GM23338 (cell line): ENCODE data around the gene PCSK5. TPM values are rescaled to one million over a fixed set of nuclear protein-coding genes. Genes with fewer than 3 reads are reported as not detected.

Experiments
- ATAC-seq: fragments of 200-7000 bp; cut with Tn5 transposase; 3 replicates; pipeline ENCODE4 v1.9.1; 2020
- DNase-seq: peaks from one replicate; pipeline ENCODE4 v3.0.0-alpha.2; 2015; ENCODE audit warnings: low spot score
- H2AFZ ChIP-seq: fragments of 200-600 bp; sonication (generic); 2 replicates; pipeline ENCODE4 v1.8.0; 2016; ENCODE audit warnings: antibody characterized with exemption, mild to moderate bottlenecking, moderate library complexity
- H3F3A ChIP-seq: fragments of 200-600 bp; sonication (generic); replicated peaks from 2 replicates; pipeline ENCODE4 v1.8.0; 2017; ENCODE audit warnings: antibody characterized with exemption, mixed run types, low read depth
- H3K27ac ChIP-seq: fragments of 200-600 bp; sonication (generic); 2 replicates; pipeline ENCODE4 v1.6.1; 2016; ENCODE audit warnings: low read depth
- H3K27me3 ChIP-seq: fragments of 200-600 bp; sonication (generic); 2 replicates; pipeline ENCODE4 v1.8.0; 2016; ENCODE audit warnings: mild to moderate bottlenecking, mixed run types, moderate library complexity; ENCODE audit not compliant: insufficient read depth
- H3K36me3 ChIP-seq: fragments of 200-600 bp; sonication (generic); 2 replicates; pipeline ENCODE4 v1.8.0; 2016; ENCODE audit warnings: mild to moderate bottlenecking; ENCODE audit not compliant: insufficient read depth
- H3K4me1 ChIP-seq: fragments of 200-600 bp; sonication (generic); 2 replicates; pipeline ENCODE4 v1.8.0; 2016; ENCODE audit warnings: mild to moderate bottlenecking, moderate library complexity; ENCODE audit not compliant: insufficient read depth
- H3K4me2 ChIP-seq: fragments of 200-600 bp; sonication (generic); 2 replicates; pipeline ENCODE4 v1.7.1; 2017; ENCODE audit warnings: mixed run types
- H3K4me3 ChIP-seq: fragments of 200-600 bp; sonication (generic); 2 replicates; pipeline ENCODE4 v1.6.1; 2016; ENCODE audit warnings: mixed run types
- H3K79me2 ChIP-seq: fragments of 200-600 bp; sonication (generic); replicated peaks from 2 replicates; pipeline ENCODE4 v1.8.0; 2017; ENCODE audit warnings: mild to moderate bottlenecking; ENCODE audit not compliant: insufficient read depth
- H3K9me2 ChIP-seq: fragments of 200-600 bp; sonication (generic); 2 replicates; pipeline ENCODE4 v1.8.0; 2017; ENCODE audit not compliant: insufficient read depth
- H4K20me1 ChIP-seq: fragments of 200-600 bp; sonication (generic); replicated peaks from 2 replicates; pipeline ENCODE4 v1.8.0; 2017; ENCODE audit warnings: mild to moderate bottlenecking; ENCODE audit not compliant: insufficient read depth
- H3K27ac Mint-ChIP-seq: 2 replicates; pipeline ENCODE4 v1.8.0; 2020; ENCODE audit warnings: inconsistent platforms, mild to moderate bottlenecking, moderate library complexity, mixed read lengths
- H3K27me3 Mint-ChIP-seq: 3 replicates; pipeline ENCODE4 v1.8.0; 2022; ENCODE audit warnings: low read depth, mild to moderate bottlenecking, moderate library complexity, mixed read lengths, inconsistent platforms; ENCODE audit not compliant: insufficient read depth, poor library complexity
- H3K36me3 Mint-ChIP-seq: 3 replicates; pipeline ENCODE4 v1.8.0; 2021; ENCODE audit warnings: low read depth, mild to moderate bottlenecking, inconsistent platforms, moderate library complexity, mixed read lengths
- H3K4me1 Mint-ChIP-seq: 3 replicates; pipeline ENCODE4 v1.8.0; 2020; ENCODE audit warnings: mild to moderate bottlenecking, inconsistent platforms, mixed read lengths
- H3K4me3 Mint-ChIP-seq: 3 replicates; pipeline ENCODE4 v1.8.0; 2021; ENCODE audit warnings: moderate library complexity, mild to moderate bottlenecking, inconsistent platforms, mixed read lengths
- H3K9me3 Mint-ChIP-seq: 3 replicates; pipeline ENCODE4 v1.8.0; 2020; ENCODE audit warnings: moderate library complexity, mild to moderate bottlenecking, inconsistent platforms, mixed read lengths
- CREB1 ChIP-seq: fragments of 250-450 bp; sonication (Bioruptor Pico); IDR thresholded peaks from 2 replicates; pipeline ENCODE4 v1.5.0; 2020; ENCODE audit warnings: low read depth, mild to moderate bottlenecking, moderate library complexity
- EZH2 ChIP-seq: fragments of 200-600 bp; sonication (generic); IDR thresholded peaks from one replicate; pipeline ENCODE4 v1.8.0; 2017; ENCODE audit warnings: antibody characterized with exemption, mild to moderate bottlenecking, low read depth; ENCODE audit not compliant: unreplicated experiment
- EZH2phosphoT487 ChIP-seq: fragments of 200-600 bp; sonication (generic); IDR thresholded peaks from one replicate; pipeline ENCODE4 v1.8.1; 2018; ENCODE audit warnings: antibody characterized with exemption; ENCODE audit not compliant: unreplicated experiment
- JUNB ChIP-seq: IDR thresholded peaks from one replicate; pipeline ENCODE4 v1.6.1; 2016; ENCODE audit warnings: antibody characterized with exemption; ENCODE audit not compliant: unreplicated experiment
- POLR2AphosphoS5 ChIP-seq: IDR thresholded peaks from 2 replicates; pipeline ENCODE4 v1.6.1; 2016; ENCODE audit warnings: antibody characterized with exemption, low read depth
- STAT1 ChIP-seq: IDR thresholded peaks from one replicate; pipeline ENCODE4 v1.6.1; 2016; ENCODE audit warnings: antibody characterized with exemption; ENCODE audit not compliant: unreplicated experiment
- ZNF114 ChIP-seq: fragments of 250-450 bp; sonication (Bioruptor Pico); IDR thresholded peaks from 2 replicates; pipeline ENCODE4 v1.5.0; 2020; ENCODE audit warnings: mild to moderate bottlenecking, moderate library complexity
- ZNF331 ChIP-seq: fragments of 250-450 bp; sonication (Bioruptor Pico); IDR thresholded peaks from 2 replicates; pipeline ENCODE4 v1.5.0; 2020; ENCODE audit warnings: low read depth, mild to moderate bottlenecking, moderate library complexity
- polyA plus RNA-seq: library from polyadenylated mRNA; unstranded; fragments of >200 nt; fragmentation: Nextera tagmentation; extraction: Ambion mirVana; gene quantifications from 2 replicates; pipeline ENCODE4 v1.2.1, GENCODE V29; 2016
- total RNA-seq: library from RNA; depleted of rRNA; stranded (reverse); fragments of >200 nt; shearing (Covaris generic); gene quantifications from 2 replicates; pipeline ENCODE4 v1.2.3, GENCODE V29; 2014
- TF ChIP-seq, protein P1 (sequence below): IDR thresholded peaks from one replicate; pipeline ENCODE4 v1.6.1; 2018; ENCODE audit warnings: antibody characterized with exemption; ENCODE audit not compliant: unreplicated experiment
- TF ChIP-seq, protein P2 (sequence below): IDR thresholded peaks from 2 replicates; pipeline ENCODE4 v1.6.1; 2016; ENCODE audit warnings: antibody characterized with exemption
- TF ChIP-seq, protein P3 (sequence below), 2 experiments: fragments of 200-600 bp in 1 of 2; sonication (generic) in 1 of 2; conservative IDR thresholded peaks; 2 replicates each; pipeline versions ENCODE4 v1.5.1 to v1.6.1; 2016 to 2017; ENCODE audit warnings: antibody characterized with exemption in 2 of 2, low read depth in 2 of 2, mild to moderate bottlenecking in 2 of 2, moderate library complexity in 1 of 2

The PCSK5 gene
- total and polyA plus RNA-seq, 2 experiments from 2014 or later = 12.3 to 34.8 TPM

DNA sequence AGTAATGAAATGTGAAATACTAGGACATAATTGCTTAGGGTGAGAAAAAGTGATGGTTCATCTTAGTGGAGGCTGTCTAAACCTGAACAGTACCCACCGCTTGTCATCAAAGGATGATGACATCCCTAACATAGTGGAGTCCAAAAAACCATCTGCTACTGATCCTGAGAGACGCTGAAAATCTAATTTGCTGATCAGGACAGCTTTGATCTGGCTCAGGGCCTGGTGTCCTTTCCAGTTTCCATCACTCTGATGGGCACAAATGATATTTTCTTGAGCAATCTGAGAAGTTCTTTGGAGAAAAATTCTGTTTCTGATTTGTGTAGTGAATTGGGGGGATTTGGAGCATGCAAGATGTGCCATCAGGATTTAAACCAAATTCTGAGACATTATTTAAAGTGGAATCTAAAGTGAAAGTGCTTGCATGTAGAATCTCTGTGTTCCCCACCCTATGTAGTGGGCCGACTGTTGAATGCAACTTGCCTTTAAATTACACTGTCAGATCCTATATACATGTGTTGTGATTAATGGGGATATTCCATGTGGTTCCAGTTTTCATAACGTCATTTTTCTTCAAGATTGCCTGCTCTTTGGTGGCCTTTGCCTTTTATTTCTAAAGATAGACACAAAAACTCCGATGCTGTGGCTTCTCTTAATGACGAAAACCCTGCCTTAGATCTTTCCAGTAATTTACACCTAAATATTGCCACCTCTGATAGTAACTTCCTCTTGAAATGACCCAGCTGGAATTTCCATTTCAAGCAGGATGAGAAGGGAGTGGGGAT, 213.2 kb downstream of the PCSK5 start:
- Histone ChIP-seq H3K4me2 (no peak overlapping the region), H3K4me3 (no peak overlapping the region), H4K20me1 (0 out of 2 replicates have a peak, but pooled peaks cover 3% of the 10 kb centered on the region), H3F3A (no peaks in the 10 kb centered on the region), H3K79me2 (no peaks in the 10 kb centered on the region), H3K27me3 (no peaks in the 10 kb centered on the region), H3K27ac (no peak overlapping the region), H3K4me1 (peaks cover 22% of the 10 kb centered on the region), H2AFZ (no peak overlapping the region), H3K36me3 (peaks cover 3% of the 10 kb centered on the region; the same call in 1 of the 2 replicates), H3K9me2 (no peaks in the 10 kb centered on the region)
- Mint-ChIP-seq H3K4me1 (peaks cover 20% of the 10 kb centered on the region), H3K27me3 (no peaks in the 10 kb centered on the region), H3K27ac (peak overlapping the region; percentile 60; the same call in 1 of the 2 replicates), H3K9me3 (no peaks in the 10 kb centered on the region), H3K36me3 (no peaks in the 10 kb centered on the region), H3K4me3 (no peak overlapping the region)
- DNase-seq = no peak
- TF ChIP-seq CREB1 (CRISPR knock-in tag) = no peak
- TF ChIP-seq STAT1 = no peak
- TF ChIP-seq, protein P1, sequence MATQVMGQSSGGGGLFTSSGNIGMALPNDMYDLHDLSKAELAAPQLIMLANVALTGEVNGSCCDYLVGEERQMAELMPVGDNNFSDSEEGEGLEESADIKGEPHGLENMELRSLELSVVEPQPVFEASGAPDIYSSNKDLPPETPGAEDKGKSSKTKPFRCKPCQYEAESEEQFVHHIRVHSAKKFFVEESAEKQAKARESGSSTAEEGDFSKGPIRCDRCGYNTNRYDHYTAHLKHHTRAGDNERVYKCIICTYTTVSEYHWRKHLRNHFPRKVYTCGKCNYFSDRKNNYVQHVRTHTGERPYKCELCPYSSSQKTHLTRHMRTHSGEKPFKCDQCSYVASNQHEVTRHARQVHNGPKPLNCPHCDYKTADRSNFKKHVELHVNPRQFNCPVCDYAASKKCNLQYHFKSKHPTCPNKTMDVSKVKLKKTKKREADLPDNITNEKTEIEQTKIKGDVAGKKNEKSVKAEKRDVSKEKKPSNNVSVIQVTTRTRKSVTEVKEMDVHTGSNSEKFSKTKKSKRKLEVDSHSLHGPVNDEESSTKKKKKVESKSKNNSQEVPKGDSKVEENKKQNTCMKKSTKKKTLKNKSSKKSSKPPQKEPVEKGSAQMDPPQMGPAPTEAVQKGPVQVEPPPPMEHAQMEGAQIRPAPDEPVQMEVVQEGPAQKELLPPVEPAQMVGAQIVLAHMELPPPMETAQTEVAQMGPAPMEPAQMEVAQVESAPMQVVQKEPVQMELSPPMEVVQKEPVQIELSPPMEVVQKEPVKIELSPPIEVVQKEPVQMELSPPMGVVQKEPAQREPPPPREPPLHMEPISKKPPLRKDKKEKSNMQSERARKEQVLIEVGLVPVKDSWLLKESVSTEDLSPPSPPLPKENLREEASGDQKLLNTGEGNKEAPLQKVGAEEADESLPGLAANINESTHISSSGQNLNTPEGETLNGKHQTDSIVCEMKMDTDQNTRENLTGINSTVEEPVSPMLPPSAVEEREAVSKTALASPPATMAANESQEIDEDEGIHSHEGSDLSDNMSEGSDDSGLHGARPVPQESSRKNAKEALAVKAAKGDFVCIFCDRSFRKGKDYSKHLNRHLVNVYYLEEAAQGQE = no peak
- TF ChIP-seq EZH2phosphoT487 = no peak
- TF ChIP-seq POLR2AphosphoS5 = no peak
- TF ChIP-seq, protein P2, sequence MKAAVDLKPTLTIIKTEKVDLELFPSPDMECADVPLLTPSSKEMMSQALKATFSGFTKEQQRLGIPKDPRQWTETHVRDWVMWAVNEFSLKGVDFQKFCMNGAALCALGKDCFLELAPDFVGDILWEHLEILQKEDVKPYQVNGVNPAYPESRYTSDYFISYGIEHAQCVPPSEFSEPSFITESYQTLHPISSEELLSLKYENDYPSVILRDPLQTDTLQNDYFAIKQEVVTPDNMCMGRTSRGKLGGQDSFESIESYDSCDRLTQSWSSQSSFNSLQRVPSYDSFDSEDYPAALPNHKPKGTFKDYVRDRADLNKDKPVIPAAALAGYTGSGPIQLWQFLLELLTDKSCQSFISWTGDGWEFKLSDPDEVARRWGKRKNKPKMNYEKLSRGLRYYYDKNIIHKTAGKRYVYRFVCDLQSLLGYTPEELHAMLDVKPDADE = no peak
- TF ChIP-seq, protein P3, sequence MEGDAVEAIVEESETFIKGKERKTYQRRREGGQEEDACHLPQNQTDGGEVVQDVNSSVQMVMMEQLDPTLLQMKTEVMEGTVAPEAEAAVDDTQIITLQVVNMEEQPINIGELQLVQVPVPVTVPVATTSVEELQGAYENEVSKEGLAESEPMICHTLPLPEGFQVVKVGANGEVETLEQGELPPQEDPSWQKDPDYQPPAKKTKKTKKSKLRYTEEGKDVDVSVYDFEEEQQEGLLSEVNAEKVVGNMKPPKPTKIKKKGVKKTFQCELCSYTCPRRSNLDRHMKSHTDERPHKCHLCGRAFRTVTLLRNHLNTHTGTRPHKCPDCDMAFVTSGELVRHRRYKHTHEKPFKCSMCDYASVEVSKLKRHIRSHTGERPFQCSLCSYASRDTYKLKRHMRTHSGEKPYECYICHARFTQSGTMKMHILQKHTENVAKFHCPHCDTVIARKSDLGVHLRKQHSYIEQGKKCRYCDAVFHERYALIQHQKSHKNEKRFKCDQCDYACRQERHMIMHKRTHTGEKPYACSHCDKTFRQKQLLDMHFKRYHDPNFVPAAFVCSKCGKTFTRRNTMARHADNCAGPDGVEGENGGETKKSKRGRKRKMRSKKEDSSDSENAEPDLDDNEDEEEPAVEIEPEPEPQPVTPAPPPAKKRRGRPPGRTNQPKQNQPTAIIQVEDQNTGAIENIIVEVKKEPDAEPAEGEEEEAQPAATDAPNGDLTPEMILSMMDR (conservative IDR thresholded peaks at IDR 0.05; ENCODE audit: low read depth in 2 of 2) = no peak
- TF ChIP-seq ZNF331 (CRISPR knock-in tag) = no peak
- no peak for ATAC-seq

DNA sequence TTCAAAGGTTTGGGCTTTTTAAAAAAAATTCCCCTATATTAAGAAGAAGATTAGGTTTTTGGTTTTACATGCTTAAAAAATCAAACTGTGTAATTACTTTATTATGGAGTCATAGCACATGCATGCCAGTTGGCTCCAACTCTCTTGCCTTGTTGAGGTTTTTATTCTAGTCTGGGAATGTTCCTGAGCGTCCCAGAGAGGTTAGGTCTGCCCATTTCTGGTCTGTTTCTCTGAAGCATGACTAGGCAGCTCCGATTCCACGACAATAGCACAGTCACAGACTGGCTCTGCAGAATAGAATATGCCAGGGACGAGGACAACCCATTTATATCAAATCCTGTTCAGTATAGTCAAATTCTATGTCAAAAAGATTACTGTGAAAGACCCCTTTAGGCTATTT, 217.0 kb downstream of the PCSK5 start:
- no peak overlapping the region for H3K27ac ChIP-seq
- H3K36me3 ChIP-seq = no peaks in the 10 kb centered on the region; the same call in 1 of the 2 replicates
- H3K27me3 ChIP-seq = no peaks in the 10 kb centered on the region
- H2AFZ ChIP-seq = no peak overlapping the region
- H3F3A ChIP-seq = no peaks in the 10 kb centered on the region
- H3K36me3 Mint-ChIP-seq = no peaks in the 10 kb centered on the region
- no peaks in the 10 kb centered on the region for H4K20me1 ChIP-seq
- H3K27me3 Mint-ChIP-seq = no peaks in the 10 kb centered on the region
- peaks cover 7% of the 10 kb centered on the region for H3K4me1 Mint-ChIP-seq
- H3K9me2 ChIP-seq = no peaks in the 10 kb centered on the region
- DNase-seq (no peak), ATAC-seq (no peak)
- no peak overlapping the region for H3K4me3 ChIP-seq
- H3K4me1 ChIP-seq = no peaks in the 10 kb centered on the region
- no peak overlapping the region for H3K4me2 ChIP-seq
- H3K27ac Mint-ChIP-seq = no peak overlapping the region
- no peaks in the 10 kb centered on the region for H3K79me2 ChIP-seq
- H3K4me3 Mint-ChIP-seq = no peak overlapping the region
- no peaks in the 10 kb centered on the region for H3K9me3 Mint-ChIP-seq
- TF ChIP-seq STAT1 (no peak), ZNF114 (CRISPR knock-in tag) (no peak), EZH2phosphoT487 (no peak), ZNF331 (CRISPR knock-in tag) (no peak), EZH2 (no peak), JUNB (no peak), POLR2AphosphoS5 (no peak)
- TF ChIP-seq, protein P2 = no peak
